NT2/D1 (cell line): Measurements from ENCODE around the gene DNAJC6.

ENCODE experiments used
- DNase-seq: peaks from one replicate; pipeline ENCODE4 v3.0.0-alpha.2; 2011; ENCODE audit warnings: low read depth, low spot score
- H3K27me3 ChIP-seq: 2 replicates; pipeline ENCODE4 v1.6.0; 2011; ENCODE audit warnings: mild to moderate bottlenecking; ENCODE audit not compliant: insufficient read length, insufficient read depth
- H3K36me3 ChIP-seq: 2 replicates; pipeline ENCODE4 v1.6.1; 2011; ENCODE audit warnings: mild to moderate bottlenecking, low read length, mixed read lengths; ENCODE audit not compliant: insufficient read depth, insufficient read length
- H3K4me1 ChIP-seq: 2 replicates; pipeline ENCODE4 v1.5.1; 2011; ENCODE audit not compliant: insufficient read depth, insufficient read length
- H3K4me3 ChIP-seq: 2 replicates; pipeline ENCODE4 v1.5.1; 2011; ENCODE audit warnings: low read depth; ENCODE audit not compliant: insufficient read length
- H3K9ac ChIP-seq: 2 replicates; pipeline ENCODE4 v1.6.0; 2011; ENCODE audit warnings: low read depth; ENCODE audit not compliant: insufficient read length
- H3K9me3 ChIP-seq: 2 replicates; pipeline ENCODE4 v1.5.1; 2011; ENCODE audit warnings: mild to moderate bottlenecking, low read length; ENCODE audit not compliant: insufficient read depth
- SUZ12 ChIP-seq: IDR thresholded peaks from 2 replicates; pipeline ENCODE4 v1.6.1; 2011; ENCODE audit not compliant: insufficient read length, insufficient read depth; ENCODE audit errors: extremely low read depth
- YY1 ChIP-seq: IDR thresholded peaks from 2 replicates; pipeline ENCODE4 v1.6.1; 2011; ENCODE audit not compliant: insufficient read length, insufficient read depth
- ZNF274 ChIP-seq: IDR thresholded peaks from 2 replicates; pipeline ENCODE4 v1.6.1; 2011; ENCODE audit warnings: mild to moderate bottlenecking, low read depth, low read length

DNAJC6 gene

DNA sequence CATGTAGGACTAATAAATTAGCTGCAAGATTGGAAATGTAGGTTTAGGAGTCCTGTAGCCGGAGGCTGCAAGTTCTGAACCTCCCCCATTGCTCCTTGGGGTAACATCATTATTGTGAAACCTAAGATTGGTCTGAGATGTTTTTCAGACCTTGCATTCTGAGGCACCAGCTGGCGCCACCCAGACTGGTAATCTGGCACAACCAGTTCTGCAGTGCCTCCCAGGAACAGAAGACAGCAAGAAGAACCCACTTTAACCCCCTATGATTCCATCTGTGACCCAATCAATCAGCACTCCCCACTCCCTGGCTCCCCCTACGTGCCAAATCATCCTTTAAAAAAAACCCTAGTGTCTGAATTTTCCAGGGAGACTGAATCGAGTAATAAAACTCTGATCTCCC lies 11.6 kb upstream of the DNAJC6 start:
- no peak for DNase-seq
- Histone ChIP-seq H3K4me1 (no peaks in the 10 kb centered on the region), H3K36me3 (no peaks in the 10 kb centered on the region), H3K27me3 (no peaks in the 10 kb centered on the region), H3K9me3 (no peaks in the 10 kb centered on the region), H3K9ac (no peak overlapping the region), H3K4me3 (no peak overlapping the region)
- TF ChIP-seq YY1 (no peak), ZNF274 (no peak), SUZ12 (no peak)

DNA sequence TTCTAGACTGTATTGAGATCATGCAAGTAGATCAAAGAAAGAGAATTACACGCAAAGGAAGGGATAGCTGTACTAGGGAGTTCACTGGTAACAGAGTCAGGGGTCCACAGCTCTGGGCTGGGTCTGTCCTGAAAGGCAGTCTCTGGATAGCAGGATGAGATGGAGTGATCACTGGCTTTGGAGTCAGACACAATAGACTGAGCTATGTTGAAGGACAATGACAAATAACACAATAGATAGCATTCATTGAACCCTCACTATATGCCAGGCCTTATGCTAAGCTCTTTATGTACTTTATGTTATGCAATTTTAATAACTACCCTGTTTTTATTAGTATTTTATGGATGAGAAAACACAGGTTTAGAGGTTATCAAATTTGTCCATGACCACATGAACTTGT lies 10.0 kb upstream of the DNAJC6 start:
- DNase-seq: no peak

DNA sequence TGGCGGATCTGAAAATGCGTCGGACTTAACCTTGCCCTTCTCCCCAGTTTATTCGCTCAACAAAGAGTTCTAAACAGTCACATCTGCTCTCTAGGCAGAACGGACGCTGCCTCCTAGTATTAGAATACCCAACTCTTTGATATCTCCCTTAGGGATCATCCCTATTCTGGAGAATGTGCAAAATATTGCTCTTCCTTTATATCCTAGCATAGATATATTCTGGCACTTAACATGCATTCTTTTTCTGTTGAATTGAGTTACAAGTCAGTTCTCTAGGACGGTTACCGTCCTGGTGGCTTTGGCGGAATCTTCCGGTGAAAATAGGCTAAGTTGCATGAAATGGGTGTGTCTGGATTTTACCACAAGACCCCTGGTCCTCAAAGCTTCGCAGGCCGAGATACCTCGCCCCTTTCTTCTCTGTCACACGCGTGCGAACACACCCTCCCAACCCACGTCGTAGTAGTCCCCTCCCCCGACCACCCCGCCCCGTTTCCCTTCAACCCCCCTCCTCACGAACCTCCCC lies 501 bp upstream of the DNAJC6 start:
- no peaks in the 10 kb centered on the region for H3K36me3 ChIP-seq
- peaks cover 3% of the 10 kb centered on the region for H3K4me1 ChIP-seq
- H3K27me3 ChIP-seq: peaks cover 15% of the 10 kb centered on the region
- no peak for TF ChIP-seq SUZ12
- no peak for TF ChIP-seq YY1
- TF ChIP-seq ZNF274: no peak
- peak overlapping the region; percentile 26 for H3K4me3 ChIP-seq
- H3K9me3 ChIP-seq: no peaks in the 10 kb centered on the region
- peak overlapping the region; percentile 39 for H3K9ac ChIP-seq
- DNase-seq: no peak

More for the DNA sequence above, 10.0 kb upstream of the DNAJC6 start:
- H3K9me3 ChIP-seq: no peaks in the 10 kb centered on the region
- H3K4me3 ChIP-seq: no peak overlapping the region
- no peaks in the 10 kb centered on the region for H3K4me1 ChIP-seq
- no peak for TF ChIP-seq ZNF274
- TF ChIP-seq YY1: no peak
- TF ChIP-seq SUZ12: no peak
- H3K9ac ChIP-seq: no peak overlapping the region
- no peaks in the 10 kb centered on the region for H3K36me3 ChIP-seq
- no peaks in the 10 kb centered on the region for H3K27me3 ChIP-seq

GRCh38 chr1:65310078-65310587 lies 790 bp downstream of the DNAJC6 start:
- Histone ChIP-seq H3K4me3 (peak overlapping the region; percentile 39), H3K27me3 (peaks cover 15% of the 10 kb centered on the region), H3K4me1 (peaks cover 3% of the 10 kb centered on the region), H3K9me3 (no peaks in the 10 kb centered on the region), H3K9ac (peak overlapping the region; percentile 52), H3K36me3 (no peaks in the 10 kb centered on the region)
- DNase-seq: peak; percentile 82
- TF ChIP-seq SUZ12 (no peak), ZNF274 (no peak), YY1 (no peak)

- peaks cover 3% of the 10 kb centered on the region for H3K4me1 ChIP-seq
- no peak for DNase-seq
- peaks cover 15% of the 10 kb centered on the region for H3K27me3 ChIP-seq
- TF ChIP-seq SUZ12 (no peak), ZNF274 (no peak), YY1 (no peak)
- no peak overlapping the region for H3K9ac ChIP-seq
- H3K36me3 ChIP-seq: no peaks in the 10 kb centered on the region
- no peak overlapping the region for H3K4me3 ChIP-seq
- no peaks in the 10 kb centered on the region for H3K9me3 ChIP-seq
Measured at GRCh38 chr1:65311760-65312159, 2.4 kb downstream of the DNAJC6 start.

GRCh38 chr1:65316233-65316632 lies 6.9 kb downstream of the DNAJC6 start:
- Histone ChIP-seq H3K4me1 (no peaks in the 10 kb centered on the region), H3K27me3 (no peaks in the 10 kb centered on the region), H3K9me3 (peaks cover 6% of the 10 kb centered on the region; the same call in 1 of the 2 replicates), H3K9ac (no peak overlapping the region), H3K4me3 (no peak overlapping the region), H3K36me3 (no peaks in the 10 kb centered on the region)
- no peak for DNase-seq
- TF ChIP-seq YY1 (no peak), SUZ12 (no peak), ZNF274 (no peak)

DNA sequence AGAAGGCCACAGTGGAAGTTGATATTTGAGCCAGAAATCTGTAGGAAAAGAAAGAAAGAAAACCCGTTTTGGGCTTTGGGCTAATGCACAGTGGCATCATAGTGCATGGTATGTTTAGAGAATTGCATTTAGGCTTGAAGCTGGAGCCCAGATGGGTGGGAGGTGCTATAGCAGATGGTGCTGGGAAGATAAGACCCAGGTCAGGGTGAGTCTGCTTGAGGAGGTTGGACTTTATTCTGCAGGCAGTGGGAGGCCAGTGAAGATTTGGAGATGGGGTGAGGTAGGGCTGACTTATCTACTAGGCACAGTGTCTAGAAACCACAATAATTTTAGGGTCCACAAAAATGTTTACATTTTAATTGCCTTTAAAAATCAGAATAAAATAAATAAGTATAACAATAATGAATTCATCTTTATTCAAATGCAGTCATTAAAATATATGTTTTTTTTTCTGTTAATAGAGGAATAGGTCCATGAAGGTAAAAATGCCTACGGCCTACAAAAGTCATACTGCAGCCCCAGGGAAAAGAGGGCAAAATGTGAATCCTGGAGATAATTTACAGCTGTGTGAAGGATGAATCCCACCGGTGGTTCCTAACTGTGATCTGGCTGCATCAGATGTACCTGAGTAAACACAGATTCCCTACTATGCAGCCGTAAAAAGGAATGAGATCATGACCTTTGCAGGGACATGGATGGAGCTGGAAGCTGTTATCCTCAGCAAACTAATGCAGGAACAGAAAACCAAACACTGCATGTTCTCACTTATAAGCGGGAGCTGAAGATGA lies 8.7 kb downstream of the DNAJC6 start:
- H3K4me3 ChIP-seq: no peak overlapping the region
- no peak overlapping the region for H3K9ac ChIP-seq
- no peak for DNase-seq
- H3K4me1 ChIP-seq: no peaks in the 10 kb centered on the region
- TF ChIP-seq ZNF274: no peak
- TF ChIP-seq YY1: no peak
- TF ChIP-seq SUZ12: no peak
- H3K9me3 ChIP-seq: peaks cover 6% of the 10 kb centered on the region; the same call in 1 of the 2 replicates
- no peaks in the 10 kb centered on the region for H3K36me3 ChIP-seq
- H3K27me3 ChIP-seq: no peaks in the 10 kb centered on the region
